A549 (cell line): ENCODE measurements around the gene MEF2A.

Source experiments
- BCL3 ChIP-seq: fragments of >200 bp; sonication (Bioruptor Twin); formaldehyde crosslinking; IDR thresholded peaks from 3 replicates; pipeline ENCODE4 v1.6.1; 2016
- CTCF ChIP-seq: fragments of >200 bp; sonication (Bioruptor Twin); formaldehyde crosslinking; IDR thresholded peaks from 3 replicates; pipeline ENCODE4 v1.5.1; 2016
- EP300 ChIP-seq, 2 experiments: fragments of >200 bp; sonication (Bioruptor Twin); formaldehyde crosslinking; IDR thresholded peaks; 2 replicates in 1 of 2; 3 replicates in 1 of 2; pipeline ENCODE4 v1.6.1; 2016 to 2017
- MAX ChIP-seq: IDR thresholded peaks from 2 replicates; pipeline ENCODE4 v1.6.1; 2012
- MAZ ChIP-seq: fragments of 150-350 bp; IDR thresholded peaks from 2 replicates; pipeline ENCODE4 v1.6.1; 2014; ENCODE audit warnings: antibody characterized with exemption, low read depth, low read length, borderline replicate concordance
- PBX3 ChIP-seq: IDR thresholded peaks from 2 replicates; pipeline ENCODE4 v1.6.1; 2012
- REST ChIP-seq: fragments of 200-600 bp; sonication (generic); IDR thresholded peaks from 2 replicates; pipeline ENCODE4 v1.6.1; 2016; ENCODE audit warnings: antibody characterized with exemption, mild to moderate bottlenecking, moderate library complexity
- RFX5 ChIP-seq: fragments of 450-650 bp; IDR thresholded peaks from 2 replicates; pipeline ENCODE4 v1.7.1; 2014; ENCODE audit warnings: antibody characterized with exemption, mild to moderate bottlenecking, moderate library complexity
- RNF2 ChIP-seq: fragments of 200-600 bp; sonication (generic); IDR thresholded peaks from 2 replicates; pipeline ENCODE4 v1.6.1; 2016; ENCODE audit warnings: low read depth, mild to moderate bottlenecking, antibody characterized with exemption, moderate library complexity, borderline replicate concordance
- TFCP2L1 ChIP-seq: fragments of 250-450 bp; sonication (Bioruptor Pico); IDR thresholded peaks from 2 replicates; pipeline ENCODE4 v1.5.0; 2021; ENCODE audit warnings: mild to moderate bottlenecking
- USF2 ChIP-seq: fragments of 450-650 bp; IDR thresholded peaks from 2 replicates; pipeline ENCODE4 v1.6.1; 2014; ENCODE audit warnings: antibody characterized with exemption

- TF ChIP-seq CTCF (no peak), RNF2 (no peak), PBX3 (no peak), MAX (no peak), REST (no peak), RFX5 (no peak), EP300 (IDR thresholded peaks at IDR 0.05) (no peak), MAZ (no peak), USF2 (no peak), TFCP2L1 (CRISPR knock-in tag) (no peak), BCL3 (no peak)
Observed at GRCh38 chr15:99729327-99729726, 163.5 kb downstream of the MEF2A start.
